ENCODE data around the gene KDF1.
"Not testable (repeated sequence)": the region's sequence is repeated elsewhere in the genome, so short reads cannot be mapped to it uniquely, and the experiment has no call there.

The KDF1 gene

DNA sequence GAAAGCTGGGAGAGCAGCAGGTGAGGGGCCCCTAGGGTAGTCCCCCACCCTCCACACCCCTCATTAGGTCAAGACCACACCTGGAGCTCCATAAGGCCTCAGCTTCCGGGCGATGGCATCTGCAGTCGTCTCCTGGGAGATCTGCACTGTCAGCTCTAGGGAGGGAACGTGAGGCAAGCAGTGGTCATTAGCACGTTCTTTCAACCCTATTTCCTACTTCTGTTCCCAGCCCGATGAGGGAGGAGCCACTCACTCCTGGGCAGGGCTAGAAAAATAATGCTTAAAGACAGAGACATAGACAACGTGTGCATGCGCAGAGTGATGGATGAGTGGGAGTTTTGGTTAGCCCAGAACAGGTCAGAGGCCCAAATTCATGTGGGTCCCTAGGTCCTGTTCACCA lies 9.7 kb downstream of the KDF1 start:
- H3K36me3 Mint-ChIP-seq = peaks cover 34% of the 10 kb centered on the region
- H3K4me1 Mint-ChIP-seq = no peaks in the 10 kb centered on the region
- H3K27me3 Mint-ChIP-seq = no peaks in the 10 kb centered on the region
- peak; percentile 35 for ATAC-seq
- H3K9me3 Mint-ChIP-seq = no peaks in the 10 kb centered on the region
- H3K4me3 Mint-ChIP-seq = no peak overlapping the region
- no peak overlapping the region for H3K27ac Mint-ChIP-seq

DNA sequence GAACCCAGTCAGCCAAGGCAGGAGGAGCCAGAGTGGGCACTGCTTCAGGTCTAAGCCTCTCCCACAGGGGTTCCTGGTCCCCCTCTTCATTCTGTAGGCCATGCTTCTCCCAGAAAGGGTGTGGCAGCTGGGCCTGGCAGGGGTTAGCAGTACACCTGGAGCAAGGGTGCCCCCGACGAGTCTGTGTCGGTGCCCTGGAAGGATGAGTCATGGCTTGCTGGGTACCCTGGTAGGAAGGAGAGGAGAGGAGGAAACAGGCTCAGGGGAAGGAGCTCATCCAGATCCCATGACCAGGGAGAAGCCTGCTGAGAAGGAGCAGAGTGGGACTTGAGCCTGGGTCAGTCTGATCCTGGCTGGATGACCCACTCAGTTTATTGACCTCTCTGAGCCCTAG lies 10.3 kb downstream of the KDF1 start:
- no peaks in the 10 kb centered on the region for H3K27me3 Mint-ChIP-seq
- H3K4me3 Mint-ChIP-seq = no peak overlapping the region
- H3K4me1 Mint-ChIP-seq = no peaks in the 10 kb centered on the region
- H3K36me3 Mint-ChIP-seq = peaks cover 38% of the 10 kb centered on the region
- no peak overlapping the region for H3K27ac Mint-ChIP-seq
- no peak for ATAC-seq
- no peaks in the 10 kb centered on the region for H3K9me3 Mint-ChIP-seq

DNA sequence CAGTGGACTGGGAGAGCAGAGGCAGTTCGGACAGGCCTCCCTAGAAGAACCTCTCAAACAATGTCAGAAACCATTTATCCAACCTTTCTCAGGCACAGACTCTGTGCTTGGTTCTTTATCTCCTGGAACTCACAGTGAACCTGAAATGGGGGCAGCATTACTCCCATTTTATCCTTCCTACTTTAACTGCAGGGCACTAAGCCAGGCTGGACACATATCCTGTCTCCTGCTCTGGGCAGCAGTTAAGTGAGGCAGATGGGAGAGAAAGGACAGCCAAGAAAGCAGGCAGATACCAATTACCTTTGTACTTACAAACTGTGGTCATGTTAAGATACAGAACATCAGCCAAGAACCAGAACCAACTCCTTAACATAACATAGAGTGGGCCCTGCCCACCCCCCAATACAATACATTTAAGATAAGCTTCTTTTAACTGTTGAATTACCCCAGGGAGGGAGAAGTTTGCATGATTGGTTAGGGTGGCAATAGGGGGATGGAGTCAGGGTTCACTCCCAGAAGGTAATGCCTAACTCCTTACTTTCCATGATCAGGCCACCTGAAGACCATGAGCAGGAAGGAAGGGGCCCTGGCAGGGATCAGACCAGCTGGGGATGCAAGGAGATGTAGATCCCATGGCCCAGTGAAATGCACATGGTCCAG lies 10.9 kb downstream of the KDF1 start:
- no peak for ATAC-seq
- no peak overlapping the region for H3K4me3 Mint-ChIP-seq
- no peaks in the 10 kb centered on the region for H3K4me1 Mint-ChIP-seq
- no peaks in the 10 kb centered on the region for H3K27me3 Mint-ChIP-seq
- no peak overlapping the region for H3K27ac Mint-ChIP-seq
- peaks cover 40% of the 10 kb centered on the region for H3K36me3 Mint-ChIP-seq
- no peaks in the 10 kb centered on the region for H3K9me3 Mint-ChIP-seq

DNA sequence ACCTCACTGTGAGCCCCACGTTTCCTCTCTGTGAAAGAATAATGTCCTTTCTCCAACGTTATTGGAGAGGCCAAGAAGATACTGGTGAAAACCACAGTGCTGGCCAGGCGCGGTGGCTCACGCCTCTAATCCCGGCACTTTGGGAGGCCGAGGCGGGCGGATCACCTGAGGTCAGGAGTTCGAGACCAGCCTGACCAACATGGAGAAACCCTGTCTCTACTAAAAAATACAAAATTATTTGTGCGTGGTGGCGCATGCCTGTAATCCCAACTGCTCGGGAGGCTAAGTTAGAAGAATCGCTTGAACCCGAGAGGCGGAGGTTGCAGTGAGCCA lies 11.6 kb downstream of the KDF1 start:
- H3K9me3 Mint-ChIP-seq, H3K27ac Mint-ChIP-seq, H3K27me3 Mint-ChIP-seq, H3K4me1 Mint-ChIP-seq, ATAC-seq, H3K4me3 Mint-ChIP-seq: not testable (repeated sequence)
- peaks cover 40% of the 10 kb centered on the region for H3K36me3 Mint-ChIP-seq

DNA sequence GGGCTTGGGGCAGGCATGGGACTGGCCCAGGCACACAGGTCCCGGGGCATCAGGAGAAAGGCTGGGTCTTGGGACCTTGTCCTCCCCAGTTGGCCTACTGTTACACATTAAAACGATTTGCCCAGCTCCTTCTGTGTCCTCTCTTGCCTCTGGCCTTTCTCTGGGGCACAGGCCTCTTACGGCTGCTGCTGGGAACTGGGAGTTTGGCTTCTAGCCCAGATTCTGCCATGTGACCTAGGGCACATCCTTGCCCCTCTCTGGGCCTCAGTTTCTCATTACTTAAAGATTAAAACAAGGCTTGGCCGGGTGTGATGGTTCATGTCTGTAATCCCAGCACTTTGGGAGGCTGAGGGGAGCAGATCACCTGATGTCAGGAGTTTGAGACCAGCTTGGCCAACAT lies 14.0 kb downstream of the KDF1 start:
- no peak for ATAC-seq
- Mint-ChIP-seq H3K36me3 (peaks cover 43% of the 10 kb centered on the region), H3K4me1 (no peaks in the 10 kb centered on the region), H3K27me3 (no peaks in the 10 kb centered on the region), H3K27ac (no peak overlapping the region), H3K4me3 (no peak overlapping the region), H3K9me3 (no peaks in the 10 kb centered on the region)

DNA sequence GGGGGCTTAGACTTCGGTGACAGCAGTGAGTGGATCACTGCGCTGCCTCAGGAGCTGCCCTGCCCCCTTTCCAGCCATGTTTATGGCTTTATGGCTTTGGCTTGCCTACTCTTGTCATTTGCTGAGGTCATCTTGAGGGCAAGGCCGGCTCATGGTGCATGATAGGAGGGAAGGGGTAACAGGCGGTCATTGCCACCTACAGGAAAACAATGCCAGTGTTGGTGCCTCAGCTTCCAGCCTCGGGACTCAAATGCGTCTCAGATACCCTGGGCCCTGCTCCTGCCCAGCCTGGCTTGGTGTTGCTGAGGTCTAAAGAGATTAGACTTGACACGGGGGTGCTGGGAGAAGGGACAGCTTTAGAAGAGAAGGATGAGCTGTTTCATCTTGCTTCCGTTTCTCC lies 14.5 kb downstream of the KDF1 start:
- peaks cover 40% of the 10 kb centered on the region for H3K36me3 Mint-ChIP-seq

DNA sequence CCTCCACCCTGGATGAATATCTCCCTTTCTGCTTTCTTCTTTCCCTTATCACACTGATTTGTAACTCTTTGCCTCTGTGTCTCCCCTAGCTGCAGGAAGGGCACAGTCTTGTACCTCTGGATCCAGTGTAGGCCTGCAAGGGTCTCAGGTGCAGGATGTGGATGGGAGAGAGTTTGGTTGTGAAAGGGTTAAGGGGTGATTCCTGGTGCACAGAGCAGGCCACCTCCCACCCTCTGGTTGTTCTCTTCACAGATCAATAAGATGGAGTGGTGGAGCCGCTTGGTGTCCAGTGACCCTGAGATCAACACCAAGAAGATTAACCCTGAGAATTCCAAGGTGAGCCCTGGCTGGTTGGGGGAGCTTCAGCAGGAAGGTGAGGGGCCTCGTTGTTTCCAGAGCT lies 15.1 kb downstream of the KDF1 start:
- Mint-ChIP-seq H3K9me3 (no peaks in the 10 kb centered on the region), H3K27ac (no peak overlapping the region), H3K36me3 (peaks cover 37% of the 10 kb centered on the region)

More for the DNA sequence above, 14.5 kb downstream of the KDF1 start:
- Mint-ChIP-seq H3K27ac (no peak overlapping the region), H3K27me3 (no peaks in the 10 kb centered on the region), H3K9me3 (no peaks in the 10 kb centered on the region), H3K4me3 (no peak overlapping the region), H3K4me1 (no peaks in the 10 kb centered on the region)
- no peak for ATAC-seq

DNA sequence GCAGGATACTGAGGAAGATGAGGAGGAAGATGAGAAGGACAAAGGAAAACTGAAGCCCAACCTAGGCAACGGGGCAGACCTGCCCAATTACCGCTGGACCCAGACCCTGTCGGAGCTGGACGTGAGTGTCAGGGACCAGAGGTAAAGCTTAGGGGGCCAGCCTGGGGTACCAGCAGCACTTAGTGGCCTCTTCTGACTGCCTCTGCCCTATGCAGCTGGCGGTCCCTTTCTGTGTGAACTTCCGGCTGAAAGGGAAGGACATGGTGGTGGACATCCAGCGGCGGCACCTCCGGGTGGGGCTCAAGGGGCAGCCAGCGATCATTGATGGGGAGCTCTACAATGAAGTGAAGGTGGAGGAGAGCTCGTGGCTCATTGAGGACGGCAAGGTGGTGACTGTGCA lies 17.6 kb downstream of the KDF1 start:
- no peaks in the 10 kb centered on the region for H3K27me3 Mint-ChIP-seq

More for the DNA sequence above, 15.1 kb downstream of the KDF1 start:
- no peaks in the 10 kb centered on the region for H3K27me3 Mint-ChIP-seq
- no peak overlapping the region for H3K4me3 Mint-ChIP-seq
- no peak for ATAC-seq
- H3K4me1 Mint-ChIP-seq = no peaks in the 10 kb centered on the region

DNA sequence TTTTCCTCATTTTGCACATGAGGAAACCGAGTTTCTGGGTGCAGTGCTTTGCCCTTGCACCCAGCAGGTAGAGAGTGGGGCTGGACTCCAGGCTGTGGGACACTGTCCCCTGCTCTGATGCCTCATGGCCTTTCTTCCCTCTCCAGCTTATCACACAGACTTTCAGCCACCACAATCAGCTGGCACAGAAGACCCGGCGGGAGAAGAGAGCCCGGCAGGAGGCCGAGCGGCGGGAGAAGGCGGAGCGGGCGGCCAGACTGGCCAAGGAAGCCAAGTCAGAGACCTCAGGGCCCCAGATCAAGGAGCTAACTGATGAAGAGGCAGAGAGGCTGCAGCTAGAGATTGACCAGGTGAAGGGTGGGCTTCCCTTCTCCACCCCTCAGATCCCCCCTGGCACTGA lies 19.0 kb downstream of the KDF1 start:
- no peak overlapping the region for H3K4me3 Mint-ChIP-seq
- H3K27ac Mint-ChIP-seq = no peak overlapping the region
- peaks cover 43% of the 10 kb centered on the region for H3K36me3 Mint-ChIP-seq
- ATAC-seq = no peak
- H3K9me3 Mint-ChIP-seq = no peaks in the 10 kb centered on the region
- H3K4me1 Mint-ChIP-seq = no peaks in the 10 kb centered on the region
- no peaks in the 10 kb centered on the region for H3K27me3 Mint-ChIP-seq

More for the DNA sequence above, 17.6 kb downstream of the KDF1 start:
- Mint-ChIP-seq H3K27ac (no peak overlapping the region), H3K9me3 (no peaks in the 10 kb centered on the region), H3K4me3 (no peak overlapping the region), H3K36me3 (peaks cover 45% of the 10 kb centered on the region), H3K4me1 (no peaks in the 10 kb centered on the region)
- ATAC-seq = no peak

DNA sequence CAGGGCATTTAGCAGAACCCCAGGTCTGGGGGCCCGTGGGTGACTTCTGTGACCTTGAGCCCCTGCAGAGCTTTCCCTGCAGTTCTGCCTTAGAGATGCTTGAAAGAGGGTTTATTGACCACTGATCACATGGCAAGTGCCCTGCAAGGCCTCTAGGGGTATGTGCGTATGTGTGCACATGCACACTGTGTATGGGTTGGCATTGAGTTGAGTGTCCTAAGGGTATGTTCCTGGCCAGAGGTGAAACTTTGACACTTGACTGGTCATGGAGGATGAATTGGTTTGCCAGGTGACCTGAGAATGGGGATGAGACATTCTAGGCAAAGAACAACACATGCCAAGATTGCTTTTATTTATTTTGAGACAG lies 21.6 kb downstream of the KDF1 start:
- ATAC-seq = no peak
- no peaks in the 10 kb centered on the region for H3K9me3 Mint-ChIP-seq
- no peaks in the 10 kb centered on the region for H3K4me1 Mint-ChIP-seq
- no peak overlapping the region for H3K4me3 Mint-ChIP-seq
- no peaks in the 10 kb centered on the region for H3K27me3 Mint-ChIP-seq
- no peak overlapping the region for H3K27ac Mint-ChIP-seq
- peaks cover 35% of the 10 kb centered on the region for H3K36me3 Mint-ChIP-seq

DNA sequence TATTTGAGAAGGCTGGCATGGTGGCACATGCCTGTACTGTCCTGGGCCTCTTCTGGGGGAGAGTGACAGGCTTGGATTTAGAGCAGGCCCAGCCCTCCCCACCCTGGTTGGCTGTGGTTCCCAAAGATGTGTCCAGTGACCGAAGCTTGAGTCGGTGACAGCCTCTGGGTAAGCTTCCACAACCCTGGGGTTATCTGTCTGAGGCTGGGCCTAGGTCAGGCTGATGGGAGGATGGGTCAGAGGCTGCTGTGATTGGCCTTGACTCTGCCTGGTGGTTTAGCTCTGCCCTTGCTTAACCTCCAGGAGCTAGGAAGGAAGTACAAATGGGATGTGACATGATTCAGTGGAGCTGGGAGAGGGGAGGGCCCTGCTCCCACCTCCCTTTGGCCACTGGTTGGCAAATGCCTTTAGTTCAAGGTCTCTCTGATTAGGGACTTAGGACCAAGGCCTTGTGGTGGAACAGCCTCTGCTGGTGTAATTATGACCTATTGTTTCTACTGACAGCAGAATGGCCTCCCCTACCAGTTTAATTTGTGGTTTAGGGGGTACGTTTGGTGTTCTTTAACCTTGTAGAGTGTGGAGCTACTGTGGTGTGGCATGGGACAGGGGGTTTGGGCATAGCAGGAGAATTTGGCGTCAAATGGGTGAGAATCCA lies 22.1 kb downstream of the KDF1 start:
- no peaks in the 10 kb centered on the region for H3K9me3 Mint-ChIP-seq
- no peak overlapping the region for H3K4me3 Mint-ChIP-seq
- ATAC-seq = no peak
- H3K36me3 Mint-ChIP-seq = peaks cover 33% of the 10 kb centered on the region
- no peaks in the 10 kb centered on the region for H3K27me3 Mint-ChIP-seq
- peaks cover under 1% of the 10 kb centered on the region for H3K4me1 Mint-ChIP-seq
- H3K27ac Mint-ChIP-seq = no peak overlapping the region

DNA sequence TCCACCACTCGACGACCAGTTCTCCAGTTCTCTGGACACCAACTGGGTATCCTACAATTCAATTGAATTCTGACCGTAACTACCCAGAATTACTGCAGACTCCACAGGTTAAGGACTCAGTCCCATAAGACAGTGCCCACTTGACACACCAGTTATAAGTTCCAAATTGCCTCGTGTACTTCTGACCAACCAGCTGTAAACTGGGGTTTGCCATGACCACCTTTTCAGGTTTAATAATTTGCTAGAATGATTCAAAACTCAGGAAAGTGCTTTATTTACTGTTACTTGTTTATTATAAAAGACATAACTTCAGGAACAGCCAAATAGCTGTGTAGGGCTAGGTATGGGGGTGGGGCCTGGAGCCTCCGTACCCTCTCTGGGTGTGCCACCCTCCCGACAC lies 23.4 kb downstream of the KDF1 start:
- peaks cover 12% of the 10 kb centered on the region for H3K4me1 Mint-ChIP-seq
- H3K9me3 Mint-ChIP-seq = no peaks in the 10 kb centered on the region
- H3K36me3 Mint-ChIP-seq = peaks cover 29% of the 10 kb centered on the region
- no peak overlapping the region for H3K27ac Mint-ChIP-seq
- H3K27me3 Mint-ChIP-seq = no peaks in the 10 kb centered on the region
- H3K4me3 Mint-ChIP-seq = no peak overlapping the region
- no peak for ATAC-seq

DNA sequence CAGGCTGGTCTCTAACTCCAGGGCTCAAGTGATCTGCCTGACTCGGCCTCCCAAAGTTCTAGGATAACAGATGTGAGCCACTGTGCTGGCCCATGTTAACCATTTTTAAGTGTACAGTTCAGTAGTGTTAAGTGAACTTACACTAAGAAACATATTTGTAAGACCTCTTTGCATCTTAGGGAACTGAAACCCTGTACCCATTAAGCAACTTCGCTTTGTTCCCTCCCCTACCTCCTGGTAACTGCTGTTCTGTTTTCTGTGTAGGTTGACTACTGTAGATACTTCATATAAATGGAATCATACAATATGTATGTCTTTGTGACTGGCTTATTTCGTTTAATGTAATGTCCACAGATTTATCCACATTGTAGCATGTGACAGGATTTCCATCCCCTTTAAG lies 27.7 kb downstream of the KDF1 start:
- Mint-ChIP-seq H3K36me3 (peaks cover 33% of the 10 kb centered on the region), H3K4me3 (peak overlapping the region; percentile 26), H3K9me3 (no peaks in the 10 kb centered on the region), H3K4me1 (peaks cover 12% of the 10 kb centered on the region), H3K27ac (peak overlapping the region; percentile 46), H3K27me3 (no peaks in the 10 kb centered on the region)
- peak; percentile 94 for ATAC-seq

DNA sequence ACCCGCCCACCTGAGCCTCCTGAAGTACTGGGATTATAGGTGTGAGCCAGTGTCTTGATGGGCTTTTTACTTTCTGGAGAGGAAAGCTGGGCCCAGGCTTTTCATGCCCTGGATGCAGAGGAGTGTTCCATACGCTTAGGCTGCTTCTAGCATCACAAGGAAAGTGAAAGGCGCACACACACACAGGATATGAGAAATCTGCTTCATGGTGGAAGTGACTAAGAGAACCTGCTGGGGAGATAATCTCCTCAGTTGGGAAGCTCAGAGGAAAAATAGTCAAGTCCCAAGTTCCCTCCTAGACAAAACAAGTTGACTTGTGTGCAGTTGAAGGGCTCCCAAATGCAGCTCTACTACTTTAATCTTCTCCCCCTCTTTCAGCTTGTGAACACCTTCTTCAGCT lies 36.6 kb downstream of the KDF1 start:
- H3K4me3 Mint-ChIP-seq = peak overlapping the region; percentile 96

DNA sequence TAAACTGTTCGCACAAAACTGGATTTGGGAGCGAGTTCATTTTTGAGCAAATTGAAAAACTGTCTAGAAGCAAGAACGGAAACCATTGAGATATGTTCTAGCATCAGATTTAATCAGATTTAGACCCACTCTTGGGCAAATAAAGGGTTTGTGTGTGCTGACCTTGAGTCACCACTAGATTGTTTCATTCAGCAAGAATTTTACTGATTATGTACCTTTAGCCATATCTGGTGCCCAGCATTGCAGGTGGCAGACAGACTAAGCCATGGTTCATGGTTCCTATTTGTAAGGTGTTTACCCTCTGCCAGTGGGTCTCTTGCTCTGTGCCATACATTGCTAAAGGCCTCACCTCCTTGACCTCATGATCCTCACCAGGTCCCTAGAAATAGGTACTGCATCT lies 37.4 kb downstream of the KDF1 start:
- Mint-ChIP-seq H3K36me3 (peaks cover 14% of the 10 kb centered on the region), H3K27ac (peak overlapping the region; percentile 87), H3K4me1 (peaks cover 31% of the 10 kb centered on the region), H3K9me3 (no peaks in the 10 kb centered on the region), H3K4me3 (peak overlapping the region; percentile 96), H3K27me3 (no peaks in the 10 kb centered on the region)
- ATAC-seq = no peak

More for the DNA sequence above, 36.6 kb downstream of the KDF1 start:
- H3K27me3 Mint-ChIP-seq = no peaks in the 10 kb centered on the region
- H3K4me1 Mint-ChIP-seq = peaks cover 31% of the 10 kb centered on the region
- no peak overlapping the region for H3K27ac Mint-ChIP-seq
- no peak for ATAC-seq
- no peaks in the 10 kb centered on the region for H3K9me3 Mint-ChIP-seq
- H3K36me3 Mint-ChIP-seq = peaks cover 22% of the 10 kb centered on the region

DNA sequence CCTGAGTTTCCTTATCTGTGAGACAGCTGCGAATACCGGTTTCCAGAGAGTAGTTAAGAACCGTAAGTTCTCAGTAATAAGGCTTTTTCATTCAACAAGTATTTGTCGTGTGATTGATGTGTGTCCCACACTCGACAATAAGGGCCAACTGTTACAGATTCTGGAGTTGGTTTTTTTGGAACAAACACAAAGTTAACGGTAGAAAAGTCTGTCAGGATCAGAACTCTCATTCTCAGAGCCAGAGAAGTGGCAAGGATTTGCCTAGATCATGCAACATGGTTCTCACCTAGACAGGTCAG lies 37.9 kb downstream of the KDF1 start:
- no peak for ATAC-seq
- H3K4me3 Mint-ChIP-seq = peak overlapping the region; percentile 96
- H3K36me3 Mint-ChIP-seq = peaks cover 9% of the 10 kb centered on the region
- H3K4me1 Mint-ChIP-seq = peaks cover 31% of the 10 kb centered on the region
- H3K9me3 Mint-ChIP-seq = no peaks in the 10 kb centered on the region
- H3K27me3 Mint-ChIP-seq = no peaks in the 10 kb centered on the region
- peak overlapping the region; percentile 87 for H3K27ac Mint-ChIP-seq
